ENCODE data around the gene TAP2.
A peak's percentile ranks its signal among the peaks of the same experiment; 100 is the strongest.

The TAP2 gene

GRCh38 chr6:32794510-32794909, 44.0 kb downstream of the TAP2 start:
- no peaks in the 10 kb centered on the region for H3K27me3 ChIP-seq (ENCODE audit: low read depth, low read length)
- H3K36me3 ChIP-seq (replicated peaks; ENCODE audit: low read depth, low read length) = peaks cover 10% of the 10 kb centered on the region
- peaks cover 14% of the 10 kb centered on the region for H3K9me3 ChIP-seq (ENCODE audit: insufficient read depth, low read length)
- H3K4me2 ChIP-seq (ENCODE audit: low read length) = peak overlapping the region; percentile 68
- no peak overlapping the region for H2AFZ ChIP-seq (ENCODE audit: low read depth, low read length)
- peak overlapping the region; percentile 44; the same call in 1 of the 2 replicates for H3K9ac ChIP-seq (ENCODE audit: low read length)
- H3K79me2 ChIP-seq (ENCODE audit: low read length) = no peaks in the 10 kb centered on the region
- peak overlapping the region; percentile 80 for H3K27ac ChIP-seq (ENCODE audit: low read length)
- H3K4me3 ChIP-seq (ENCODE audit: low read length) = peak overlapping the region; percentile 35; the same call in 1 of the 2 replicates
- peaks cover 53% of the 10 kb centered on the region for H3K4me1 ChIP-seq (ENCODE audit: low read length)
- no peaks in the 10 kb centered on the region for H4K20me1 ChIP-seq (ENCODE audit: insufficient read depth, low read length)
- TF ChIP-seq CTCF (IDR thresholded peaks at IDR 0.05; ENCODE audit: low read depth, low read length) (no peak), EZH2phosphoT487 (IDR thresholded peaks at IDR 0.05; ENCODE audit: low read depth) (no peak)

GRCh38 chr6:32792901-32793435, 45.6 kb downstream of the TAP2 start:
- Histone ChIP-seq H3K36me3 (replicated peaks; ENCODE audit: low read depth, low read length) (no peaks in the 10 kb centered on the region), H4K20me1 (ENCODE audit: insufficient read depth, low read length) (no peaks in the 10 kb centered on the region), H3K79me2 (ENCODE audit: low read length) (no peaks in the 10 kb centered on the region), H3K4me1 (ENCODE audit: low read length) (peaks cover 49% of the 10 kb centered on the region), H3K9ac (ENCODE audit: low read length) (no peak overlapping the region), H3K4me3 (ENCODE audit: low read length) (no peak overlapping the region), H2AFZ (ENCODE audit: low read depth, low read length) (no peak overlapping the region), H3K9me3 (ENCODE audit: insufficient read depth, low read length) (no peaks in the 10 kb centered on the region), H3K27ac (ENCODE audit: low read length) (no peak overlapping the region), H3K27me3 (ENCODE audit: low read depth, low read length) (no peaks in the 10 kb centered on the region), H3K4me2 (ENCODE audit: low read length) (no peak overlapping the region)
- TF ChIP-seq EZH2phosphoT487 (IDR thresholded peaks at IDR 0.05; ENCODE audit: low read depth) (no peak), CTCF (IDR thresholded peaks at IDR 0.05; ENCODE audit: low read depth, low read length) (no peak)

- H3K4me1 ChIP-seq (ENCODE audit: low read length) = peaks cover 25% of the 10 kb centered on the region
- H3K79me2 ChIP-seq (ENCODE audit: low read length) = no peaks in the 10 kb centered on the region
- TF ChIP-seq CTCF (IDR thresholded peaks at IDR 0.05; ENCODE audit: low read depth, low read length) (no peak), EZH2phosphoT487 (IDR thresholded peaks at IDR 0.05; ENCODE audit: low read depth) (no peak)
- H4K20me1 ChIP-seq (ENCODE audit: insufficient read depth, low read length) = no peaks in the 10 kb centered on the region
- no peak overlapping the region for H3K4me3 ChIP-seq (ENCODE audit: low read length)
- H3K4me2 ChIP-seq (ENCODE audit: low read length) = no peak overlapping the region
- H2AFZ ChIP-seq (ENCODE audit: low read depth, low read length) = no peak overlapping the region
- no peak overlapping the region for H3K27ac ChIP-seq (ENCODE audit: low read length)
- no peaks in the 10 kb centered on the region for H3K36me3 ChIP-seq (replicated peaks; ENCODE audit: low read depth, low read length)
- no peak overlapping the region for H3K9ac ChIP-seq (ENCODE audit: low read length)
- no peaks in the 10 kb centered on the region for H3K9me3 ChIP-seq (ENCODE audit: insufficient read depth, low read length)
- H3K27me3 ChIP-seq (ENCODE audit: low read depth, low read length) = no peaks in the 10 kb centered on the region
Observed at GRCh38 chr6:32790306-32790705, 48.2 kb downstream of the TAP2 start.
